Fibroblast of skin of abdomen (primary cell): Measurements from ENCODE around the gene TUBB4A. TPM values are rescaled to one million over a fixed set of nuclear protein-coding genes. Genes with fewer than 3 reads are reported as not detected.
"Not testable (repeated sequence)": the region's sequence is repeated elsewhere in the genome, so short reads cannot be mapped to it uniquely, and the experiment has no call there.

ENCODE experiments used
- DNase-seq: peaks from one replicate; pipeline ENCODE4 v3.0.0-alpha.2; 2013
- polyA plus RNA-seq, 2 experiments: library from polyadenylated mRNA; unstranded; fragments of 120-200 nt; gene quantifications; one replicate each; pipeline ENCODE4 v1.2.1, GENCODE V29; 2013; ENCODE audit not compliant: insufficient read length in 2 of 2

The TUBB4A gene
- not detected for polyA plus RNA-seq (2013, experiment 1 of 2; ENCODE audit: insufficient read length)
- polyA plus RNA-seq (2013, experiment 2 of 2; ENCODE audit: insufficient read length), result 0.11 TPM

GRCh38 chr19:6501740-6502648 is at the start of gene TUBB4A:
Gene TUBB4A (minus strand): TSS chr19:6502309. CDS start chr19:6502212, 97 bp downstream.
- DNase-seq, result no peak

GRCh38 chr19:6551091-6551490 is 49.0 kb upstream of the TUBB4A start:
- DNase-seq, result no peak

GRCh38 chr19:6550679-6551078 is 48.6 kb upstream of the TUBB4A start:
- not testable (repeated sequence) for DNase-seq

GRCh38 chr19:6543866-6544347 is 41.8 kb upstream of the TUBB4A start:
- DNase-seq, result no peak

GRCh38 chr19:6540918-6541689 is 39.0 kb upstream of the TUBB4A start:
- no peak for DNase-seq

GRCh38 chr19:6539514-6539913 is 37.4 kb upstream of the TUBB4A start:
- DNase-seq, result no peak

GRCh38 chr19:6535558-6536137 is 33.5 kb upstream of the TUBB4A start:
- DNase-seq, result no peak

GRCh38 chr19:6534451-6535093 is 32.5 kb upstream of the TUBB4A start:
- DNase-seq, result no peak

- DNase-seq, result no peak
These were observed 31.8 kb upstream of the TUBB4A start for GRCh38 chr19:6533746-6534418.

- no peak for DNase-seq
These were observed 30.9 kb upstream of the TUBB4A start for GRCh38 chr19:6533000-6533328.

- DNase-seq, result no peak
These were observed 30.3 kb upstream of the TUBB4A start for GRCh38 chr19:6532244-6532999.

GRCh38 chr19:6531956-6532243 is 29.8 kb upstream of the TUBB4A start:
- DNase-seq, result no peak

- DNase-seq, result no peak
These were observed 29.2 kb upstream of the TUBB4A start for GRCh38 chr19:6531163-6531955.

- peak; percentile 87 for DNase-seq
These were observed 28.5 kb upstream of the TUBB4A start, which contains the start of gene TNFSF9 for GRCh38 chr19:6530386-6531162. Gene TNFSF9 (plus strand): TSS chr19:6531026. CDS start chr19:6531037, 11 bp downstream.

- no peak for DNase-seq
These were observed 27.9 kb upstream of the TUBB4A start for GRCh38 chr19:6529937-6530385.

GRCh38 chr19:6529351-6529750 is 27.2 kb upstream of the TUBB4A start:
- DNase-seq, result no peak

- DNase-seq, result no peak
These were observed 26.5 kb upstream of the TUBB4A start for GRCh38 chr19:6528544-6529121.

GRCh38 chr19:6527893-6528543 is 25.9 kb upstream of the TUBB4A start:
- no peak for DNase-seq

GRCh38 chr19:6524311-6524710 is 22.2 kb upstream of the TUBB4A start:
- DNase-seq, result no peak
